ENCODE results near the gene BICD2.

The BICD2 gene

GRCh38 chr9:92714787-92715487, 49.7 kb downstream of the BICD2 start:
- Histone ChIP-seq H2AFZ (ENCODE audit: low read depth, low read length) (no peak overlapping the region), H3K27ac (ENCODE audit: low read length) (no peak overlapping the region), H3K4me1 (ENCODE audit: insufficient read depth, low read length) (no peaks in the 10 kb centered on the region), H3K9ac (ENCODE audit: low read depth, low read length) (no peak overlapping the region), H3K27me3 (ENCODE audit: insufficient read depth, low read length, poor library complexity) (no peaks in the 10 kb centered on the region), H4K20me1 (ENCODE audit: insufficient read depth, low read length) (peaks cover 17% of the 10 kb centered on the region; the same call in 1 of the 2 replicates), H3K79me2 (ENCODE audit: insufficient read depth, low read length) (no peaks in the 10 kb centered on the region), H3K36me3 (ENCODE audit: insufficient read depth, low read length) (peaks cover 95% of the 10 kb centered on the region), H3K4me3 (ENCODE audit: low read depth in 1 of 2, low read length in 2 of 2) (no peak overlapping the region), H3K4me2 (ENCODE audit: insufficient read depth, low read length) (no peak overlapping the region), H3K9me3 (ENCODE audit: insufficient read depth, low read length, severe bottlenecking) (no peaks in the 10 kb centered on the region)
- ATAC-seq (ENCODE audit: insufficient read depth, low read depth), result no peak
- DNase-seq, result no peak
- TF ChIP-seq EZH2 (IDR thresholded peaks at IDR 0.05; ENCODE audit: borderline replicate concordance, low read depth, low read length, severe bottlenecking), result no peak

GRCh38 chr9:92714016-92714415, 50.6 kb downstream of the BICD2 start:
- Histone ChIP-seq H3K4me2 (ENCODE audit: insufficient read depth, low read length) (no peak overlapping the region), H3K4me1 (ENCODE audit: insufficient read depth, low read length) (no peaks in the 10 kb centered on the region), H3K79me2 (ENCODE audit: insufficient read depth, low read length) (no peaks in the 10 kb centered on the region), H3K9ac (ENCODE audit: low read depth, low read length) (no peak overlapping the region), H4K20me1 (ENCODE audit: insufficient read depth, low read length) (peaks cover 17% of the 10 kb centered on the region; the same call in 1 of the 2 replicates), H3K27me3 (ENCODE audit: insufficient read depth, low read length, poor library complexity) (no peaks in the 10 kb centered on the region), H3K27ac (ENCODE audit: low read length) (no peak overlapping the region), H3K36me3 (ENCODE audit: insufficient read depth, low read length) (peaks cover 95% of the 10 kb centered on the region), H3K4me3 (ENCODE audit: low read depth in 1 of 2, low read length in 2 of 2) (no peak overlapping the region), H3K9me3 (ENCODE audit: insufficient read depth, low read length, severe bottlenecking) (no peaks in the 10 kb centered on the region), H2AFZ (ENCODE audit: low read depth, low read length) (no peak overlapping the region)
- TF ChIP-seq EZH2 (IDR thresholded peaks at IDR 0.05; ENCODE audit: borderline replicate concordance, low read depth, low read length, severe bottlenecking) (no peak), CTCF (IDR thresholded peaks at IDR 0.05; ENCODE audit: borderline replicate concordance, extremely low read depth, low read length, poor library complexity, severe bottlenecking) (no peak)
- DNase-seq (no peak), ATAC-seq (ENCODE audit: insufficient read depth, low read depth) (no peak)

- Histone ChIP-seq H3K4me2 (ENCODE audit: insufficient read depth, low read length) (no peak overlapping the region), H3K27ac (ENCODE audit: low read length) (no peak overlapping the region), H3K4me3 (ENCODE audit: low read depth in 1 of 2, low read length in 2 of 2) (no peak overlapping the region), H3K36me3 (ENCODE audit: insufficient read depth, low read length) (peaks cover 90% of the 10 kb centered on the region), H2AFZ (ENCODE audit: low read depth, low read length) (no peak overlapping the region), H3K9ac (ENCODE audit: low read depth, low read length) (no peak overlapping the region), H3K4me1 (ENCODE audit: insufficient read depth, low read length) (no peaks in the 10 kb centered on the region), H3K79me2 (ENCODE audit: insufficient read depth, low read length) (no peaks in the 10 kb centered on the region), H3K9me3 (ENCODE audit: insufficient read depth, low read length, severe bottlenecking) (no peaks in the 10 kb centered on the region), H4K20me1 (ENCODE audit: insufficient read depth, low read length) (peaks cover 17% of the 10 kb centered on the region; the same call in 1 of the 2 replicates), H3K27me3 (ENCODE audit: insufficient read depth, low read length, poor library complexity) (no peaks in the 10 kb centered on the region)
- no peak for DNase-seq
- no peak for ATAC-seq (ENCODE audit: insufficient read depth, low read depth)
- TF ChIP-seq CTCF (IDR thresholded peaks at IDR 0.05; ENCODE audit: borderline replicate concordance, extremely low read depth, low read length, poor library complexity, severe bottlenecking) (no peak), EZH2 (IDR thresholded peaks at IDR 0.05; ENCODE audit: borderline replicate concordance, low read depth, low read length, severe bottlenecking) (no peak)
These were observed 51.1 kb downstream of the BICD2 start for GRCh38 chr9:92713528-92713927.

GRCh38 chr9:92712767-92713166, 51.9 kb downstream of the BICD2 start:
- Histone ChIP-seq H3K4me1 (ENCODE audit: insufficient read depth, low read length) (no peaks in the 10 kb centered on the region), H3K9ac (ENCODE audit: low read depth, low read length) (no peak overlapping the region), H3K27me3 (ENCODE audit: insufficient read depth, low read length, poor library complexity) (no peaks in the 10 kb centered on the region), H2AFZ (ENCODE audit: low read depth, low read length) (no peak overlapping the region), H4K20me1 (ENCODE audit: insufficient read depth, low read length) (peaks cover 15% of the 10 kb centered on the region; the same call in 1 of the 2 replicates), H3K27ac (ENCODE audit: low read length) (no peak overlapping the region), H3K79me2 (ENCODE audit: insufficient read depth, low read length) (no peaks in the 10 kb centered on the region), H3K9me3 (ENCODE audit: insufficient read depth, low read length, severe bottlenecking) (no peaks in the 10 kb centered on the region), H3K4me3 (ENCODE audit: low read depth in 1 of 2, low read length in 2 of 2) (no peak overlapping the region), H3K4me2 (ENCODE audit: insufficient read depth, low read length) (no peak overlapping the region), H3K36me3 (ENCODE audit: insufficient read depth, low read length) (peaks cover 83% of the 10 kb centered on the region)
- no peak for TF ChIP-seq CTCF (IDR thresholded peaks at IDR 0.05; ENCODE audit: borderline replicate concordance, extremely low read depth, low read length, poor library complexity, severe bottlenecking)
- TF ChIP-seq EZH2 (IDR thresholded peaks at IDR 0.05; ENCODE audit: borderline replicate concordance, low read depth, low read length, severe bottlenecking), result no peak
- ATAC-seq (ENCODE audit: insufficient read depth, low read depth) (no peak), DNase-seq (no peak)
